HG03342 (cell line): Measurements from ENCODE around the gene RFX4.

Experiments used
- ATAC-seq: cut with Tn5 transposase; IDR thresholded peaks from one replicate; pipeline ENCODE4 v1.9.1; 2021; ENCODE audit warnings: mild to moderate bottlenecking, moderate library complexity; ENCODE audit not compliant: unreplicated experiment

Gene RFX4

DNA sequence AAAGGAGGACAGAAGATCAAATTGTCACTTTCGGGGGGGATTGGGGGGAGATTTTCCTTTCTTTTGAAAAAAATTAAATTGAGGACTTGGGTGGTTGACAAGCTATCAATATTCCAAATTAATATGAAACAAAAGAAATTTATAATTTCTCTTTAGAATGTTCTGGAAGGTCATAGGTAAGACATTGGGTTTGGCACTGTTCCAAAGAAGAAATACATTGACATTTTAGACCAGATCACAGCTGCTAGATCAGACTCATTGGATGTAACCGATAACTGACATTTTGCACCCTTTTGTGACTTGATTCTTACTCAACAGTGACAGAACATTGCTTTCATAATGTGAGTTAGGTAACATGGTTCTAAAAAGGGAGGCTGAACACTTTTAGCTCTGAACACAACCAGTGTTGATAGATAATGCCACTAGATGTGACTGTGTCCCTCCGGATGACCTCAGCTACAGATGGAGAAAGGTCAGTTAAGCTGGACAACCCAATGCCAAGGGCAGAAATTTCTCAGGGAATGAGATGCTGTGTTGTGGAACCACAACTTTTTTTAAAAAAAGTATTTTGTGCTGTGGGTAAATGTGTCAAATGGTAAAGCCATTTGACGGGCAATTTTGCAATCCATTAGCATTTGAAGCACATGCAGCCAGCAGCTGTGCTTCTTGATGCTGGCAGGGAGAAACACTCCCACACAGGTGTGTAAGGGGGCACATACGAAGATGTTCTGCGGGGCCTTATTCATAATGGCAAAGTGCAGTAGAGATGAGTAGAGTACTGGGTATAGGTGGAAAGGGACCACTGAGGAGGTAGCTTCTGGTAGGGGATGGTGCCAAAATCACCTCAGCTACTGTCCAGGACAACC, 62.9 kb downstream of the RFX4 start:
- ATAC-seq = no peak

DNA sequence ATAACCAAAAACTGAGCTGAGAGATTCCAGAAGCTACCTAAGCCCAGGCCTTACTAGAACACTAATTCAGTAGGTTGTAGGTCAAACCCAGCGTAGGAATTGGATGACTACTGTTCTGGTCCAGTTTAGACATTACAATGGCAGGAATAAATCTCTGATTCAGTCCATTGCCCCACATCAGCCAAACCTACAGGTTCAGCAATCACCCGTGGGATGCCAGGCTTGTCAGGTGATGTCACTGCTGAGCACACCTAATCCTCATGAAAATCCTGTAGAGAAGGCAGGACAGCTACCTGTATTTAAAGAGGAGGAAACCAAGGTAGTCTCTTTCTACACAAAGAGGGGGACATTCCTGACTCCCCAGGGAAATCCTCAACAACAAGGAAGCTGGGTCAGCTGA, 63.7 kb downstream of the RFX4 start:
- no peak for ATAC-seq

DNA sequence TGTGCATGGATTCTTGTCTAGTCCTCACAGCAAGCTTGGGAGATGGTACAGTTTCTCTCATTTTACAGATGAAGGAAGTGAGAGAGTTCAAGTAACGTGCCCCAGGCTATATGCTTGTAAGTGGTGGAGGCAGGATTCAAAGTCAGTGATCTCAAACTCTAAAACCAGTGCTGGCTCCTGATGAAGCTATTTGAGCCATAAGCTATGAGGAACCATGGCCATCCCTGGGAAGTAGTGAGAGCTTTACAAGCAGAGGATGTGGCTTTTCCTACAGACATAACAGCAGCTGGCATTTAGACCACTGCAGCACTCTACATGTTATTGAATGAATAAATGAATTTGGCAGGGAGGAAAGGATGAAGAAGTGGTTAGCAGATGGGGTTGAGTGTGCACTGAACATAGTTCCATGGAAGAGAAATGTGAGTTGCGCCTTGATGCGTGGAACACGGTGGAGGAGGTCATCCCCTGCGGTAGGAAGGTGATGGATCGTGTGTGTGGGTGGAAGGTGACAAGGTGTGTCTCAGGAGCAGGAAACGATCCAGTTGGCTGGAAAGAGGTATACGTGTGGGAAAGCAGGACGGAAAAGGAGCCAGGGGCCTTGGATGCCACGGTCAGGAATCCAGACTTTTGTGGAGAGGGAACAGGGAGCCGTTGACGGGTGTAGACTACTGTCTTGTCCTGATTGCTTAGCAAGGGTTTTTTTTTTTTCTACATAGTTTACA, 65.2 kb downstream of the RFX4 start:
- no peak for ATAC-seq

DNA sequence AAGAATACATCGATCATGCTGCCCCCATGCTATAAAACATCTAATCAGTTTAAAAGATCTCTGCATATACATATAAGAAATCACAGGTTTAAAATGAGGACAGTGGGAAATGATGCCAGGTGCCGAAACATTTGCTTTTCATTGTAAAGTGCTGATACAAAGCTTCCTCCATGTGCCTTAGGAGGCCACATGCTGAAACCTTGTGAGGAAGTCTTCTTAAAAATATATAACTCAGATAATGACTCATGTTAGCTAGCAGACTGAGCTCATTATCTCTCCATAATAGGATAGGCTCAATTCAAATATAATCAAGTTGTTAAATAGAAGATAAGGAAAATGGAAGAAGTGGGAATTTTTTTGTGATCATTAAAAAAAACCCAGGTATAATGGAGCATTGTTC, 65.9 kb downstream of the RFX4 start:
- ATAC-seq = no peak

DNA sequence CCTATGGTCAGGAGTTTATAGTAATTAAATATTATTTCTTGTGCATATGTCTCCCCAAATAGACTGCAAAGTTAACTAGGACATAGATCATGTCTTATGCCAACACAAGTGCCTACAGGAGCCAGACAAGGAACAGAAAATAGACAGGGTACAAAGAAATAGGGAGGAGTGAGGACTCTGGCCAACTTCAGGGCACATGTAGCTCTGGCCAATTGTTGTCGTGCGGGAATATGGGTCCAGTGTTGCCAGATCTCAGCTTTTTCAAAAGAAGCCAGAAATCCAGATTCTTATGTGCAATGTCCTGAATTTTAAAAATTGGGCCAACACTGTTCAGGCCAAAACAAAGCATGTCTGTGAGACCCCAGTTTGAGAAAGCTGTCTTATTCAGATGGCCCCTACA, 68.7 kb downstream of the RFX4 start:
- ATAC-seq = no peak

DNA sequence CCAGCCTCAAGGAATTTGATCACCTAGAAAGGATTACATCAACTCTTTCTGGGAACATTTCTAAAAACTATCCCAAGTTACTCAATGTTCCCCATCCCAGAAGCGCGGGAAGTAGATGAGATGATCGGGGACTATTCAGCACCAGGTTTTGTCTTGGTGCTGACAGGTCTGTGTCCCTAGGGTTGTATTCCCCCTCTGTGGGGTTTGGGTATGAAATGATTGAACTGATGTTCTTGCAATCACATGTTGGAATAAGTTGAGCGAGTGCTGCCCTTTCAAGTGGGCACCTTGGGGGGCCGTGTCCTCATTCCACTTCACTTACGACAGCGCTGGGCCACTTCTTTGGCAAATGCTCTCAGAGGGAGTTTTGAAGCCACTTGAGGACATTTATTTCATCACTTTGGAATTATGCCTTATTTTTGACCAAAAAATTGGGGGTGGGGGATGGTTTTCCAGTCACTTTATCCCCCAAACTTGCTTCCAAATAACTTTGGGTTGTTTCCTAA, 69.8 kb downstream of the RFX4 start:
- no peak for ATAC-seq

DNA sequence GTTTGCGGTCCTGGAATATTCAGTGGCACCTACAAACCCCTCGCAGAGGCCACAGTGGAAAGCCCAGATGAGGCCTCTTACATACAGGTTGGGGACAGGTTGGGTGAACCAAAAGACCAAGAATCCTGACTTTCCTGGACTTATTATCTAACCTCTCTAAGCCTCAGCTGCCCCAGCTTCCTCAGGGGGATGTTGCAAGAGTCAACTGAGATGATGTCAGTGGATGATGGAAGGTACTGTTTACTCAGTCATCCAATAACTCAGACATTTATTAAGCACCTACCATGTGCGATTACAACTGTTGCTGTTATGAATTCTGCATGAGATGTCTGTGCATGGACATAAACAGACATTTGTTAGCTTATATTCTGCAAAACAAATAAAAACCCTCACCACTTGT, 72.8 kb downstream of the RFX4 start:
- no peak for ATAC-seq

DNA sequence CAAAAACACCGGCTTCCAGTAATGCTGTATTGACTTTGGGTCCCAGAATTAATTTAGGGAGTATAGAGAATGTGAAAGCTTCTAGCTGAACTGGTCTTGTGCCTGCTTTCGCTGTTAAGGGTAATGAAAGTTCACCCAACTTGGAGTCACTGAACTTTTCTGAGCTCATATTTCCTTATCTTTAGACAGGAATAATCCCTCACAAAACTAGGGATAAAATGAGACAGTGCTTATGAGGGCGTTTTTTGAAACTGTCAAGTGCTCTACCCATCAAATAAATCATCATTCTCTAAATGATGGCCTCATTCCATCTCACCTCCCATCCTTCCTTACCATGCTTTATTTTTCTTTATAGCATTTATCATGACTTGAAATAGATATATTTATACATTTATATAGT, 74.7 kb downstream of the RFX4 start:
- ATAC-seq = no peak

DNA sequence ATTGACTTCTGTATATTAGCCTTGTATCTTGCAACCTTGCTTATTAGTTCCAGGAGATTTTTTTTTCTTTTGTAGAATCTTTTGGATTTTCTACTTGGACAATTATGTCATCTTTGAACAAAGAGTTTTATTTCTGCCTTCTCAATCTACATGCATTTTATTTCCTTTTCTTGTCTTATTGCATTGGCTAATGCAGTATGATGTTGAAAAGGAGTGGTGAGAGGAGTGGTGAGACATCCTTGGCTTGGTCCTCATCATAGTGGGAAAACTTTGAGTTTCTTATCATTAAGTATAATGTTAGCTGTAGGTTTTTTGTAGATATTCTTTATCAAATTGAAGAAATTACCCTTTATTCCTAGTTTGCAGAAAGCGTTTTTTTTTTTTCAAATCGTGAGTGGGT, 80.6 kb downstream of the RFX4 start:
- ATAC-seq = no peak

DNA sequence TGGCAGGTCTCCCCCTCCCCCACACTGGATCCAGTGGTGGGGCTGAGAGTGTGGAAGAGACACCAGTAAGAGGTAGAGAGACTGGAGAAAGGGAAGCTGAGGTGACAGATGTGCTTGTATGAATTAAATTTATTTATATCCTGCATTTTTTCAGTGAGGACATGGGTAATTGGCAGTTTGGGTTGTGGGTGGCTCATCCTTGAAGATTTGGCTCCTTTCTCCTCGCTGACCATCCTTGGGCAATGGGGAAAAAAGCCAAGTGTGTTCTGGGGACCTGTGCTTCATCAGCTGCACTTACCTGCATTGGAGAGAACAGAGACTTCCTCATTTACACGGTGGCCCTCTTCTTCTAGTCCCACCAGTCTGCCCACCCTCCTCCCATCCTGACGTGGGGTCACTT, 86.4 kb downstream of the RFX4 start:
- ATAC-seq = no peak

DNA sequence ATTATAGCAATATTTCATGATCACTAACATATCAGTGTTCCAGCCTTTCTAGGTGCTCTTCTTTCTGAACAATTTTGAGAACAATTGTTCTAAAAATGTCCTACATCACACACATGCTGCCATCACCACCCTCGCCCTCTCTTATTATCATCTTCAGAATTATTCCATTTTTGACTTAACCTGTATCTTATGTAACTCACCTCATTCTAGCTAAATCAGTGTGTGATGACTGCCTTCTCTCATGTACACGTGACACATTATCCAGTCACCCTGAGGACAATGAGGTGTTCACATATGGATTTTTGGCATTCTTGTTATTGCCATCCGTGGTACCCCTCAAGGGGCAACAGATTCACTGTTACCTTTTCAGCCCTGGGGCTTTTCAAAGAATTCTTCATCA, 87.3 kb downstream of the RFX4 start:
- no peak for ATAC-seq

DNA sequence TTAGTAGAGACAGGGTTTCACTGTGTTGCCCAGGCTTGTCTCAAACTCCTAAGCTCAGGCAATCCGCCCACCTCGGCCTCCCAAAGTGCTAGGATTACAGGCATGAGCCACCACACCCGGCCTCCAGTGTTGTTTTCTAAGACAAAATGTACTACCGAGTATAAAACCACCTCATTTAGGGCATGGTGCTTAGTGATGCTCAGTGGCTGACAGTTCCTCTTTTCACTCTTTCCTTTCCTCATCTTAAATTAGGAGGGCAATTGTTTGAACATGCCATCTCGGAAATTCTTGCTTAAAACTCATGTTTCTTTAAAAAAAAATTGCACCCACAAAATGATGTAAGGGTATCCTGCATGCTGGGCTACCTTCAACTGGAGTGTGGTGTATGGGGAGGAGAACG, 89.0 kb downstream of the RFX4 start:
- ATAC-seq = no peak

DNA sequence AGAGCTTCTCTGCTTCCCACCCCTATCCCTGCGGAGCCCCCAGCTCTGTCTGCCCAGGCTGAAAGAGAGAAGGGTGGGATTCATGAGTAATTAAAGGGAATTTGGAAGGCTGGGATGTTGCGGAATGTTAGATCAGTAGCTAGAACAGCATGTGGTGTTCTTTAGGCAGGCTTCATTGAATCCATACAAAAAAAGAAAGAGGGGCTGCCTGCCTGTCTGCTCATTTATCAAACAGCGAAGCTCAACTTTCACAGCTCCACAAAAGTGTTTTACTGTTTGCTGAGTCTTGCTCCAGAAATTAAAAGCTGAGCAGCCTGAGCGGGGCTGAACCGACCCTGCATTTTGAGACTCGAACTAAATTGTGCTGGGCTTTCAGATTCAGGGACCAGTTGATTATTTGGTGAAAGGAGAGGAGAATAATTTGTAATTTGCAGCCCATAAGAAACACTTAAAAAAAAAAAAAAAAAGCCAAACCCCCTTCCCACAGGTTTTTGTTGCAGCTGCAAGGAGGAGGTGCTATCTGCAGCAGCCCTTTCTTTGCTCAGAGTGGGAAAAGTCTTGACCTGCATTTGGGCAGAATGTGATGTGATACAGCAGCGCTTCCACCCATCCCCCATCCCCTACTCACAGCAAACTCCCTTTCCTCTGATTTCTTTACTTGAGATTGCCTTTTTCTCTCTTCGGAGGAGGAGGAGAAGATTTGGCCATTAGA, 89.7 kb downstream of the RFX4 start:
- no peak for ATAC-seq

DNA sequence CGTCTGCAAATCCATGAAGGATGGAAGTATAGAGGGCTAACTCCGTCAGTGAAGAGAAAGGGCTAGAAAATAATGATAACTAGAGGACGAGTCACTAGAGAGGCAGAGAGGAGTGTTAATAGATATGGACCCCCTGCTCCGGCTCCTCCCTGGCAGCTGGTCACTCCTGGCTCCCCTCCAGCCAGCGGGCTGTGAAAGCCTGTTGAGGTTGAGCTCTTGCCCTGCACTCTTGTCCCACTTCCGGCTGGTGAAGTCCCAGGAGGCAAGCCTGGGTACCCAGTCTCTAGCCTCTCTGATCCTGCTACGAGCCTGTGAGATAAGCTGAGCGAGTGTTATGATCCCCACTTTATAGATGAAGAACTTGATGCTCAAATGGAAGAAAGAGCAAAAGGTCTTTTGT, 90.3 kb downstream of the RFX4 start:
- no peak for ATAC-seq

DNA sequence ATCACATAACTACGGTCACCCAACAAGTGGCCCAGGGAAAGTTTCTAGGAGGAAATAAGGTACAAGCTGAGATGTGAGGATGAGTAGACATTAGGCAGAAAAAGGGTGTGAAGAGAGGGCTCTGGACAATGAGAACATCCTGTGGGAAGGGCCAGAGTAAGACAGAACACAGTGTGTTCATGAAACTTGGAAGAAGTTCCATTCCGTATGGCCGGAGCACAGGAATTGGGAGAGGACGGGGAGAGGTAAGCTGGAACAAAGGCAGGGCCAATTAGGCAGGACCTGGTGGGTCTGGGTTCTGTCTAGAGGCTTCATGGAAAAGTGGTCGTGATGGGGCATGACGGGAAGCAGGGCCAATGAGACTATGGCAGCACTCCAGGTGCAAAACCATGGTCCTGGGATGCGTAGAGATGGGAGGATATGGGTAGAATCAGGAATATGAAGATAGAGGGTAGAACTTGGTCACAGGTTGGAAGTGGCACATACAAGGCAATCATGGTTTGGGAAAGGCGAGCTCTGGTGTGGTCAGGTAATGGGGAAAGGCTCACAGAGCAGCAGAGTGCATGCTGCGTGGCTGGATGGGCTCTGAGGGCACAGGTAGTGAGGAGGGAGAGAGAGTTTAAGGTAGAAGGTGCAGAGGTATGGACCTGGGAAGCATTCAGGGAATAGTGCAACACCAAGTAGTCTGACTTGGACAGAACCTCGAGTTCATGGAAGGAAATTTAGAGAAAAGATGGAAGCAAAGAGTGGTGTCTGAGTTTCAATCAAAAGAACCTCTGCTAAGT, 93.0 kb downstream of the RFX4 start:
- no peak for ATAC-seq

DNA sequence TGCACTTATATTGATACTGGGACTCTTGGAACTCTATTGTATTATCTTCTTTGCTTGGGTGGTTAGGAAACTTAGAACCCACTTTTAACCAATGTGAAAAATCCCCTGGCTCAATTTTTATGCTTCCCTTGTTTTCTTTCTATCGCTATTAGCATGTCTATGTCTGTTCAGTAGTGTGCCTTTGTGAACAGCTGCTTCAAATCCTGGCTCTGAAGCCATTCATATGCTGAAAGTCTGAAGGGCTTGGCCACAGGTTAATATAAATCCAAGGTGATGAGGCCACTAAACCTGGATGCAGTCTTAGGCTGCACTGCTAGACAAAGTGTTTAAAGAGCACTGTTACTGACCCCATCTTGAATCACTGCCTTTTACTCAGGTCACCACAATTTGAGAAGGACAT, 96.8 kb downstream of the RFX4 start:
- no peak for ATAC-seq

DNA sequence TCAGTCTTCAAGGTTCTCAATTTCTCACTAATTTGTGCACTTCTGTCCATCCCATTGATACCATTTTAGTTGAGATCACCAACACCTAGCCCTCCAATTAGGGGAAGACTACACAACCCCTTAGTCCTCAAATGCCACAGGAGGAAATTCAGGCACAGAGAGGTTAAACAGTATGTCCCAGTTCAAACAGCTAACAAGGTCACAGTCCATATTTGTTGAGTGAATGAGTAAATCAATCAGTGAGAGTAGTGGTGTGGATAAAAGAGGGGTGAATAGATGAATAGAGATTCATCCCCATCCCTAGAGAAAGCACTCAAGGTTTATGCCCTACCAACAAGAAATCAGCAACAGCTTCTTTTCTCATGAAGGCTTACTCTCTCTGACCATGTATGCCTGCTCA, 97.5 kb downstream of the RFX4 start:
- no peak for ATAC-seq

DNA sequence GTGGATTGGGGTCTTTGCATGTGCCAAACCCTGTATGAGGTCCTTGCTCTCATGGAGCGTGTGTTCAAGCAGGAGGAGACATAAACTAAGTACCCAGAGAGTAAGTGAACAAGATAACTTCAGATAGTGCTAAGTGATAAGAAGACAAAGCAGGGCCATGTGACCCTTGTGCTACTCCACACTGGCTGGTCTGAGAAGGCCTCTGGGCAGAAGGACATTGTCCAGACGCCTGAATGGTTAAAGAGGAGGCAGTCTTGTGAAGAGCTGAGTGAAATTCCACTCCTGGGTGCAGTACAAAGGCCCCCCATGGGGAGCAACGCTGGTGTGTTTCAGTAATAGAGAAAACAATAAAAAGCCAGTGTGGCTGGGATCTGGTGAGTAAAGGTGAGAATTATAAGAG, 98.4 kb downstream of the RFX4 start:
- no peak for ATAC-seq

DNA sequence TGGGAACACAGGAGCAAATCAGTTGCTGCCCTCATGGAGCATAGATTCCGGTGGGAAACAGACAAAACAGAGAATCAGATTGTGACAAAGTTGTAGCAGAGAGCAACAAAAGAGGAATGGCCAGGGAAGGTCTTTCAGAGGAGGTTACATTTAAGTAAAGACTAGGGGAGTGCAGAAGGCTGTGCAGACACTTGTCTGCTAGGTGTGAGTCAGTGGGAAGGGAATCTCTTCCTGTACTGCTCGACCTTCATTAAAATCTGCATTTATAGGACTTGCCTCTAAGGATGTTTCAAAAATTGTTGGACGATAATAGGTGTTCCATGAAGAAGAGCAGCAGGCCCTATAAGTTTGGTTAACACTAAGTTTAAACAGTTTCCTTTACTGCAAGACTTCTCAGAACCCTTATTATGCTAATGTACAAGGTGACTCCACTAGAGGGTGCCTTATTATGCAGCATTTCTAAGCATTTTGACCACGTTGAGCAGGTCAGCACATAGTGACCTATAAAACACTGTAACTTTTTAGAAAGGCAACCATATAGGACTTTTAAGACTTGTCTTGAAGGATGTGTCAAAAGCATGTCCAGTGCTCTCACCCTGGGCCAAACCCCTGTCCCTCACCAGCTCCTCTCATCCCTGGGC, 99.9 kb downstream of the RFX4 start:
- ATAC-seq = no peak

DNA sequence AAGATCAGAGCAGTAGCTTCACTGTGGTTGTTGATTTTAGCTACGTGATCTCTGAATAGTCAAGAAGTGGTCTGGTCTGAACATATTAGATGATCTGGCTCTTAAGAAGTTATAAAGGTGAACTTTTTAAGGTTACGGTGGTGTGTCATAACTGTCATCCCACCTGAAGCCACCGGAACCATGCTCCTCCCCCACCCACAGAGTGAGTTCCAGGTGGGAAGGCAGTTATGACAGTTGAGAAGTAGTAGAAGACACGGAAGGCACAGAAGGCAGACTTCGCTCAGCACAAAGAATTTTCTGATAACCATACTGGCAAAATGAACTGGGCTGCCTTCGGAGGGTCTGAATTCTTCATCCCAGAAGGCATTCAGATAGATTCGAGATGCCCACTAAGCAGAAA, 101.7 kb downstream of the RFX4 start:
- no peak for ATAC-seq
